Tibial nerve (tissue), 4 donors: ENCODE measurements around the gene CPNE8. TPM values are rescaled to one million over a fixed set of nuclear protein-coding genes. Genes with fewer than 3 reads are reported as not detected.

Experiments
- DNase-seq, 2 donors: peaks; one replicate each; pipeline ENCODE4 v3.0.0-alpha.2; 2019; ENCODE audit warnings: low spot score in 2 of 2
- H3K27ac ChIP-seq, 4 donors: fragments of 200-600 bp; sonication (generic) in 3 of 4; one replicate each; pipeline ENCODE4 v1.5.1; 2017 to 2019; ENCODE audit warnings: mild to moderate bottlenecking in 1 of 4
- H3K27me3 ChIP-seq, 2 donors: fragments of 200-600 bp; sonication (generic) in 1 of 2; one replicate each; pipeline versions ENCODE4 v1.5.1 to v1.6.0; 2017 to 2019
- H3K36me3 ChIP-seq, 3 donors: fragments of 200-600 bp; sonication (generic); one replicate each; pipeline ENCODE4 v1.5.1; 2018 to 2019
- H3K4me1 ChIP-seq, 4 donors: fragments of 200-600 bp; sonication (generic) in 3 of 4; one replicate each; pipeline ENCODE4 v1.5.1; 2017 to 2019
- H3K4me3 ChIP-seq, 4 donors: fragments of 200-600 bp; sonication (generic) in 3 of 4; one replicate each; pipeline ENCODE4 v1.5.1; 2017 to 2019; ENCODE audit warnings: mild to moderate bottlenecking in 1 of 4, moderate library complexity in 1 of 4
- H3K9me3 ChIP-seq, 4 donors: fragments of 200-600 bp; sonication (generic) in 3 of 4; one replicate each; pipeline ENCODE4 v1.5.1; 2017 to 2019
- CTCF ChIP-seq, 5 experiments: fragments of 200-600 bp in 3 of 5; fragments of 450-650 bp in 2 of 5; sonication (generic) in 3 of 5; IDR thresholded peaks; one replicate each; pipeline ENCODE4 v1.5.1; 2016 to 2019; ENCODE audit warnings: antibody characterized with exemption in 5 of 5, mild to moderate bottlenecking in 3 of 5, moderate library complexity in 2 of 5
- EP300 ChIP-seq, 2 donors: sonication (generic); formaldehyde crosslinking; IDR thresholded peaks; one replicate each; pipeline ENCODE4 v1.6.1; 2017; ENCODE audit warnings: antibody characterized with exemption in 2 of 2, mild to moderate bottlenecking in 1 of 2
- POLR2A ChIP-seq, 2 donors: fragments of 450-650 bp; IDR thresholded peaks; one replicate each; pipeline ENCODE4 v1.6.1; 2017; ENCODE audit warnings: antibody characterized with exemption in 2 of 2, mild to moderate bottlenecking in 2 of 2, moderate library complexity in 2 of 2
- WGBS, 2 donors: methylation state at CpG; one replicate each; pipeline ENCODE4 v1.1.5; 2018; 5-methylcytosine and 5-hydroxymethylcytosine counted together
- total RNA-seq, 4 donors: library from RNA; depleted of rRNA; stranded (reverse); fragments of >200 nt; gene quantifications; one replicate each; pipeline ENCODE4 v1.1.0, GENCODE V29; 2016

The CPNE8 gene
- total RNA-seq, 4 donors from 2014 or later, result 16.5 to 20.7 (median 20.4) TPM

- no peak for DNase-seq
These were observed 122.1 kb downstream of the CPNE8 start for GRCh38 chr12:38783304-38783703.

GRCh38 chr12:38782359-38782758 is 123.0 kb downstream of the CPNE8 start:
- Histone ChIP-seq H3K27me3 (no peaks in the 10 kb centered on the region), H3K4me1 (no peaks in the 10 kb centered on the region), H3K4me3 (no peak overlapping the region), H3K9me3 (peaks cover 0 to 22% (median 0%) of the 10 kb centered on the region in 4 donors), H3K27ac (no peak overlapping the region), H3K36me3 (no peaks in the 10 kb centered on the region)
- no peak for TF ChIP-seq POLR2A (IDR thresholded peaks at IDR 0.05)
- TF ChIP-seq CTCF (IDR thresholded peaks at IDR 0.05), result no peak
- no peak for TF ChIP-seq EP300 (IDR thresholded peaks at IDR 0.05)
- no peak for DNase-seq

More at GRCh38 chr12:38783304-38783703, 122.1 kb downstream of the CPNE8 start:
- 44 to 65% methylated on average over 2 of the region's 2 CpGs for WGBS, 2 donors
- no peak for TF ChIP-seq POLR2A (IDR thresholded peaks at IDR 0.05)
- no peak for TF ChIP-seq EP300 (IDR thresholded peaks at IDR 0.05)
- no peak for TF ChIP-seq CTCF (IDR thresholded peaks at IDR 0.05)
- Histone ChIP-seq H3K27me3 (no peaks in the 10 kb centered on the region), H3K4me3 (no peak overlapping the region), H3K9me3 (peaks cover 0 to 32% (median 3%) of the 10 kb centered on the region in 4 donors), H3K4me1 (no peaks in the 10 kb centered on the region), H3K27ac (no peak overlapping the region), H3K36me3 (no peaks in the 10 kb centered on the region)

- no peak overlapping the region for H3K27ac ChIP-seq
- no peaks in the 10 kb centered on the region for H3K36me3 ChIP-seq
- H3K9me3 ChIP-seq, result peaks cover 0 to 9% (median 0%) of the 10 kb centered on the region in 4 donors
- H3K4me3 ChIP-seq, result no peak overlapping the region
- TF ChIP-seq POLR2A (IDR thresholded peaks at IDR 0.05), result no peak
- no peak for TF ChIP-seq EP300 (IDR thresholded peaks at IDR 0.05)
- TF ChIP-seq CTCF (IDR thresholded peaks at IDR 0.05), result no peak
- H3K27me3 ChIP-seq, result no peaks in the 10 kb centered on the region
- WGBS, 2 donors, result 98 to 100% methylated on average over 1 of the region's 1 CpG
- peaks cover 0 to 4% (median 0%) of the 10 kb centered on the region in 4 donors for H3K4me1 ChIP-seq
- DNase-seq, result no peak
These were observed 128.7 kb downstream of the CPNE8 start for GRCh38 chr12:38776647-38777046.

GRCh38 chr12:38775457-38775856 is 129.9 kb downstream of the CPNE8 start:
- TF ChIP-seq EP300 (IDR thresholded peaks at IDR 0.05), result no peak
- no peak for TF ChIP-seq POLR2A (IDR thresholded peaks at IDR 0.05)
- no peak for TF ChIP-seq CTCF (IDR thresholded peaks at IDR 0.05)
- Histone ChIP-seq H3K27ac (no peak overlapping the region), H3K4me3 (no peak overlapping the region), H3K4me1 (peaks cover 0 to 4% (median 0%) of the 10 kb centered on the region in 4 donors), H3K9me3 (peaks cover 0 to 7% (median 0%) of the 10 kb centered on the region in 4 donors), H3K27me3 (no peaks in the 10 kb centered on the region), H3K36me3 (no peaks in the 10 kb centered on the region)
- DNase-seq, result no peak

GRCh38 chr12:38772437-38772836 is 133.0 kb downstream of the CPNE8 start:
- H3K27ac ChIP-seq, result no peak overlapping the region
- no peaks in the 10 kb centered on the region for H3K36me3 ChIP-seq
- no peaks in the 10 kb centered on the region for H3K9me3 ChIP-seq
- WGBS, 2 donors, result 72 to 88% methylated on average over 2 of the region's 2 CpGs
- no peak overlapping the region for H3K4me3 ChIP-seq
- TF ChIP-seq POLR2A (IDR thresholded peaks at IDR 0.05), result no peak
- TF ChIP-seq EP300 (IDR thresholded peaks at IDR 0.05), result no peak
- no peak for TF ChIP-seq CTCF (IDR thresholded peaks at IDR 0.05)
- no peaks in the 10 kb centered on the region for H3K27me3 ChIP-seq
- peaks cover 0 to 4% (median 0%) of the 10 kb centered on the region in 4 donors for H3K4me1 ChIP-seq
- DNase-seq, result no peak
